Keratinocyte (primary cell): ENCODE measurements around the gene THRB. TPM values are rescaled to one million over a fixed set of nuclear protein-coding genes. Genes with fewer than 3 reads are reported as not detected.

Experiments used
- DNase-seq: peaks from one replicate; pipeline ENCODE4 v3.0.0-alpha.2; 2011; ENCODE audit warnings: low read depth, missing footprints, low spot score
- FAIRE-seq: peaks from 2 replicates; lab custom pipeline; 2011; peaks lifted over from hg19 to GRCh38; lab: Jason Lieb, UNC
- H2AFZ ChIP-seq: 2 replicates; pipeline ENCODE4 v1.6.0; 2012; ENCODE audit warnings: low read length, control low read depth, inconsistent platforms; ENCODE audit not compliant: control insufficient read depth
- H3K27ac ChIP-seq: 2 replicates; pipeline ENCODE4 v1.5.1; 2011; ENCODE audit warnings: low read length; ENCODE audit not compliant: control insufficient read depth, insufficient read depth
- H3K27me3 ChIP-seq: 3 replicates; pipeline ENCODE4 v1.6.0; 2011; ENCODE audit warnings: low read length; ENCODE audit not compliant: control insufficient read depth, insufficient read depth; ENCODE audit errors: extremely low read depth
- H3K36me3 ChIP-seq, 2 experiments: 2 replicates in 1 of 2; 3 replicates in 1 of 2; pipeline ENCODE4 v1.5.1; 2011; ENCODE audit warnings: low read length in 2 of 2, mild to moderate bottlenecking in 1 of 2; ENCODE audit not compliant: control insufficient read depth in 2 of 2, insufficient read depth in 2 of 2; ENCODE audit errors: extremely low read depth in 1 of 2
- H3K4me1 ChIP-seq: 3 replicates; pipeline ENCODE4 v1.5.1; 2011; ENCODE audit warnings: low read length; ENCODE audit not compliant: control insufficient read depth, insufficient read depth; ENCODE audit errors: extremely low read depth
- H3K4me2 ChIP-seq: 3 replicates; pipeline ENCODE4 v1.6.0; 2011; ENCODE audit warnings: low read depth, low read length; ENCODE audit not compliant: control insufficient read depth, insufficient read depth; ENCODE audit errors: extremely low read depth
- H3K4me3 ChIP-seq, 3 experiments: fragments of 200-600 bp in 1 of 3; sonication (generic) in 1 of 3; 2 replicates in 2 of 3; 3 replicates in 1 of 3; pipeline ENCODE4 v1.5.1; 2011 to 2016; ENCODE audit warnings: low read length in 3 of 3, mild to moderate bottlenecking in 3 of 3, control low read depth in 2 of 3, inconsistent platforms in 1 of 3, low read depth in 1 of 3, mixed read lengths in 1 of 3, mixed run types in 1 of 3, moderate library complexity in 1 of 3; ENCODE audit not compliant: control insufficient read depth in 2 of 3, insufficient read depth in 2 of 3; ENCODE audit errors: extremely low read depth in 1 of 3
- H3K79me2 ChIP-seq: 2 replicates; pipeline ENCODE4 v1.6.0; 2012; ENCODE audit warnings: low read length; ENCODE audit not compliant: control insufficient read depth, insufficient read depth
- H3K9ac ChIP-seq: 3 replicates; pipeline ENCODE4 v1.6.0; 2011; ENCODE audit warnings: low read length; ENCODE audit not compliant: control insufficient read depth, insufficient read depth; ENCODE audit errors: extremely low read depth
- H3K9me1 ChIP-seq: 3 replicates; pipeline ENCODE4 v1.6.0; 2011; ENCODE audit warnings: low read length; ENCODE audit not compliant: control insufficient read depth, insufficient read depth; ENCODE audit errors: extremely low read depth
- H3K9me3 ChIP-seq: 2 replicates; pipeline ENCODE4 v1.5.1; 2012; ENCODE audit warnings: low read depth, low read length; ENCODE audit not compliant: control insufficient read depth
- H4K20me1 ChIP-seq: 3 replicates; pipeline ENCODE4 v1.6.0; 2011; ENCODE audit warnings: low read length; ENCODE audit not compliant: control insufficient read depth, insufficient read depth; ENCODE audit errors: extremely low read depth
- EZH2 ChIP-seq: IDR thresholded peaks from one replicate; pipeline ENCODE4 v1.6.1; 2012; ENCODE audit warnings: inconsistent platforms, mild to moderate bottlenecking, low read length, moderate library complexity
- dilution Hi-C: fragments of 300-500 bp; cut with MboI; formaldehyde crosslinking; loops from one replicate; pipeline ENCODE4 v1.7.0; 2020; ENCODE audit warnings: low sequenced_read_pairs; ENCODE audit not compliant: extremely low pct_ligation_motif_present
- polyA plus RNA-seq, 5 experiments: library from polyadenylated mRNA; depleted of rRNA in 3 of 5; stranded (reverse) in 3 of 5; stranded (forward) in 1 of 5; unstranded in 1 of 5; fragments of >200 nt; gene quantifications; 1 replicate in 1 of 5; 2 replicates in 3 of 5; 3 replicates in 1 of 5; pipeline versions ENCODE4 v1.2.1 to v1.2.3, GENCODE V29; 2011 to 2012; ENCODE audit warnings: missing spikeins in 2 of 5, low read depth in 1 of 5, low replicate concordance in 1 of 5
- TF ChIP-seq, protein P1 (sequence below), 3 experiments: IDR thresholded peaks in 1 of 3; conservative IDR thresholded peaks in 1 of 3; optimal IDR thresholded peaks in 1 of 3; 2 replicates in 2 of 3; 3 replicates in 1 of 3; pipeline versions ENCODE3 to v1.5.1; 2011; ENCODE audit warnings: low read length in 3 of 3, mild to moderate bottlenecking in 3 of 3, moderate library complexity in 2 of 3, control low read depth in 1 of 3, inconsistent platforms in 1 of 3; ENCODE audit not compliant: insufficient read depth in 2 of 3; ENCODE audit errors: extremely low read depth in 1 of 3

The THRB gene
- polyA plus RNA-seq, 1 donor (not counting 4 experiments of a cell fraction or from before 2014, with no cell fraction given): 2.6 TPM

DNA sequence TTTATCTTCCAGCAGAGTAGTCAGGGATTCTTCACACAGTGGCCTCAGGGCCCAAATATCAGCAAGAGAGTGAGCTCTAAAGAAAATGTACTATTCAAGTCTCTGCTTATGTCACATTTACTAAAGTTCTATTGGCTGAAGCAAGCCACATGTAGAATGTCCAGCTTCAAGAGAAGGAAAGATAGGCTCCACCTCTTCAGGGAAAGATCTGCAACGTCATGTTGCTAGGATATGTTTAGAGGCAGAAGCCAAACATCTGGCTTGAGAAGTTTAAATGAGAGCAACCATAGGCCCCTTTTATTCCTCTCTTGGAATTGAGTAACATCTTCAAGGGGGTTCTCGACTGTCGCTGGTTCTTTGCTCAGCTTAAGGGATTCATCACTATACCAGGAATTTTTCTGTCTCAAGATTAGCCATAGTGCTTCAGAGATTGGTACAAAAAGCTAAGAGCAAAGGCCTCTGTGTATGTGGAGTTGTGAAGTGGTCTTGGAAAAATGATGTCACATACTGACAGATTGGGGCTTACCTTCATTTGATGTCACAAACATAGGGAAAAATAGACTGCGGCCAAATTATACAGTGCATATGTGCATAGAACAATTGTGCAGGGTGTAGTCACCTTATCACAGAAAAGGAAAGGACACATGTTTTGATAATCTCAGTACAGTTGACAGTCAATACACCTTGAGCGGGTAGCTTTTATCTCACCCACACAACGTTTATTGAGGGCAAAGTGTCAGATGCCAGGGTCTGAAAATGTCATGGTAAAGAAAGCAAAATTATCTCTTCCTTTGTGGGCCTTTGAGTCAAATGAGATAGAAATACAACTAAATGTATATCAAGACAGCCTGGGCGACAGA, 11.3 kb upstream of the THRB start:
- Histone ChIP-seq H3K9me3 (no peaks in the 10 kb centered on the region), H4K20me1 (no peaks in the 10 kb centered on the region), H3K4me3 (no peak overlapping the region), H3K9me1 (no peaks in the 10 kb centered on the region), H3K27ac (no peak overlapping the region), H3K79me2 (no peaks in the 10 kb centered on the region), H3K27me3 (no peaks in the 10 kb centered on the region), H3K4me1 (peaks cover 17% of the 10 kb centered on the region), H3K9ac (no peak overlapping the region), H3K36me3 (no peaks in the 10 kb centered on the region), H3K4me2 (no peak overlapping the region), H2AFZ (no peak overlapping the region)
- DNase-seq (no peak), FAIRE-seq (no peak)
- dilution Hi-C loops: no loop called here
- TF ChIP-seq EZH2: no peak
- TF ChIP-seq, protein P1, sequence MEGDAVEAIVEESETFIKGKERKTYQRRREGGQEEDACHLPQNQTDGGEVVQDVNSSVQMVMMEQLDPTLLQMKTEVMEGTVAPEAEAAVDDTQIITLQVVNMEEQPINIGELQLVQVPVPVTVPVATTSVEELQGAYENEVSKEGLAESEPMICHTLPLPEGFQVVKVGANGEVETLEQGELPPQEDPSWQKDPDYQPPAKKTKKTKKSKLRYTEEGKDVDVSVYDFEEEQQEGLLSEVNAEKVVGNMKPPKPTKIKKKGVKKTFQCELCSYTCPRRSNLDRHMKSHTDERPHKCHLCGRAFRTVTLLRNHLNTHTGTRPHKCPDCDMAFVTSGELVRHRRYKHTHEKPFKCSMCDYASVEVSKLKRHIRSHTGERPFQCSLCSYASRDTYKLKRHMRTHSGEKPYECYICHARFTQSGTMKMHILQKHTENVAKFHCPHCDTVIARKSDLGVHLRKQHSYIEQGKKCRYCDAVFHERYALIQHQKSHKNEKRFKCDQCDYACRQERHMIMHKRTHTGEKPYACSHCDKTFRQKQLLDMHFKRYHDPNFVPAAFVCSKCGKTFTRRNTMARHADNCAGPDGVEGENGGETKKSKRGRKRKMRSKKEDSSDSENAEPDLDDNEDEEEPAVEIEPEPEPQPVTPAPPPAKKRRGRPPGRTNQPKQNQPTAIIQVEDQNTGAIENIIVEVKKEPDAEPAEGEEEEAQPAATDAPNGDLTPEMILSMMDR (optimal IDR thresholded peaks at IDR 0.05 in 1 of 3, IDR thresholded peaks at IDR 0.05 in 1 of 3, conservative IDR thresholded peaks at IDR 0.05 in 1 of 3; ENCODE audit: extremely low read depth in 1 of 3, insufficient read depth in 2 of 3, low read length in 3 of 3): no peak

- no peak overlapping the region for H3K4me3 ChIP-seq
Observed at GRCh38 chr3:24504772-24505171, 10.1 kb upstream of the THRB start.

More at GRCh38 chr3:24504772-24505171, 10.1 kb upstream of the THRB start:
- H3K27ac ChIP-seq: no peak overlapping the region
- no peak overlapping the region for H2AFZ ChIP-seq
- H3K27me3 ChIP-seq: no peaks in the 10 kb centered on the region
- DNase-seq (no peak), FAIRE-seq (no peak)
- no peaks in the 10 kb centered on the region for H3K79me2 ChIP-seq
- no peaks in the 10 kb centered on the region for H3K9me3 ChIP-seq
- no peak for TF ChIP-seq EZH2
- TF ChIP-seq, protein P1 (optimal IDR thresholded peaks at IDR 0.05 in 1 of 3, IDR thresholded peaks at IDR 0.05 in 1 of 3, conservative IDR thresholded peaks at IDR 0.05 in 1 of 3; ENCODE audit: extremely low read depth in 1 of 3, insufficient read depth in 2 of 3, low read length in 3 of 3): no peak
- no peak overlapping the region for H3K9ac ChIP-seq
- H3K36me3 ChIP-seq: no peaks in the 10 kb centered on the region
- H4K20me1 ChIP-seq: no peaks in the 10 kb centered on the region
- dilution Hi-C loops: no loop called here
- peaks cover 14% of the 10 kb centered on the region for H3K4me1 ChIP-seq
- no peak overlapping the region for H3K4me2 ChIP-seq
- no peaks in the 10 kb centered on the region for H3K9me1 ChIP-seq
